HepG2 (cell line): ENCODE results near the gene UVSSA. TPM values are rescaled to one million over a fixed set of nuclear protein-coding genes. Genes with fewer than 3 reads are reported as not detected.

Experiments used
- DPF2 ChIP-seq: sonication (generic); formaldehyde crosslinking; IDR thresholded peaks from 2 replicates; pipeline ENCODE4 v1.4.0; 2020; ENCODE audit warnings: mild to moderate bottlenecking, low read depth, missing genetic modification reagents, borderline replicate concordance
- HOXA7 ChIP-seq: sonication (generic); formaldehyde crosslinking; IDR thresholded peaks from 2 replicates; pipeline ENCODE4 v1.8.1; 2022; ENCODE audit warnings: mild to moderate bottlenecking, missing genetic modification reagents, moderate library complexity
- KMT2B ChIP-seq: IDR thresholded peaks from 2 replicates; pipeline ENCODE4 v1.6.1; 2016; ENCODE audit warnings: missing genetic modification reagents, missing compliant biosample characterization
- MZF1 ChIP-seq: sonication (generic); formaldehyde crosslinking; IDR thresholded peaks from 2 replicates; pipeline ENCODE4 v1.8.1; 2023; ENCODE audit warnings: mild to moderate bottlenecking, missing genetic modification reagents, borderline replicate concordance
- PATZ1 ChIP-seq: sonication (generic); formaldehyde crosslinking; IDR thresholded peaks from 2 replicates; pipeline ENCODE4 v1.4.0; 2020; ENCODE audit warnings: missing genetic modification reagents
- PBX3 ChIP-seq: sonication (generic); formaldehyde crosslinking; IDR thresholded peaks from 2 replicates; pipeline ENCODE4 v1.8.1; 2023; ENCODE audit warnings: missing genetic modification reagents, inconsistent platforms, borderline replicate concordance
- PPARG ChIP-seq: conservative IDR thresholded peaks from 2 replicates; pipeline ENCODE4 v1.6.1; 2016; ENCODE audit warnings: missing biosample characterization, missing genetic modification reagents
- RBFOX2 ChIP-seq: fragments of 200-400 bp; formaldehyde crosslinking; IDR thresholded peaks from 2 replicates; pipeline ENCODE4 v1.6.1; 2017; ENCODE audit warnings: low read depth, mild to moderate bottlenecking, low read length
- RFXANK ChIP-seq: IDR thresholded peaks from 2 replicates; pipeline ENCODE4 v1.6.1; 2016
- RORA ChIP-seq: sonication (generic); formaldehyde crosslinking; IDR thresholded peaks from 2 replicates; pipeline ENCODE4 v1.5.0; 2020; ENCODE audit warnings: mild to moderate bottlenecking, missing genetic modification reagents, moderate library complexity
- SUZ12 ChIP-seq: fragments of 150-350 bp; IDR thresholded peaks from 2 replicates; pipeline ENCODE4 v1.6.1; 2014; ENCODE audit warnings: low read depth, low read length
- TRIM24 ChIP-seq: sonication (generic); formaldehyde crosslinking; IDR thresholded peaks from 2 replicates; pipeline ENCODE4 v1.8.0; 2022; ENCODE audit warnings: mild to moderate bottlenecking, missing genetic modification reagents
- ZFP1 ChIP-seq: IDR thresholded peaks from 2 replicates; pipeline ENCODE4 v1.6.1; 2016
- ZHX1 ChIP-seq: sonication (generic); formaldehyde crosslinking; IDR thresholded peaks from 2 replicates; pipeline ENCODE4 v1.8.1; 2022; ENCODE audit warnings: low read depth, mild to moderate bottlenecking, missing genetic modification reagents
- ZMAT3 ChIP-seq: sonication (generic); formaldehyde crosslinking; conservative IDR thresholded peaks from 2 replicates; pipeline ENCODE4 v1.7.0; 2021; ENCODE audit warnings: missing genetic modification reagents
- ZNF124 ChIP-seq: sonication (generic); formaldehyde crosslinking; IDR thresholded peaks from 2 replicates; pipeline ENCODE4 v1.4.0; 2020; ENCODE audit warnings: missing genetic modification reagents
- ZNF24 ChIP-seq: fragments of 450-650 bp; IDR thresholded peaks from 2 replicates; pipeline ENCODE4 v1.6.1; 2017; ENCODE audit warnings: antibody characterized with exemption, mild to moderate bottlenecking
- ZNF251 ChIP-seq: sonication (generic); formaldehyde crosslinking; IDR thresholded peaks from 2 replicates; pipeline ENCODE4 v1.9.0; 2021; ENCODE audit warnings: mild to moderate bottlenecking, missing genetic modification reagents
- ZNF253 ChIP-seq: sonication (generic); formaldehyde crosslinking; IDR thresholded peaks from 2 replicates; pipeline ENCODE4 v1.8.0; 2022; ENCODE audit warnings: mild to moderate bottlenecking, missing genetic modification reagents, borderline replicate concordance
- ZNF431 ChIP-seq: sonication (generic); formaldehyde crosslinking; IDR thresholded peaks from 2 replicates; pipeline ENCODE4 v1.9.0; 2022; ENCODE audit warnings: missing genetic modification reagents, low read depth, mild to moderate bottlenecking, borderline replicate concordance
- ZNF674 ChIP-seq: sonication (generic); formaldehyde crosslinking; IDR thresholded peaks from 2 replicates; pipeline ENCODE4 v1.5.0; 2020; ENCODE audit warnings: low read depth, mild to moderate bottlenecking, missing genetic modification reagents
- ZNF691 ChIP-seq: sonication (generic); formaldehyde crosslinking; IDR thresholded peaks from 2 replicates; pipeline ENCODE4 v1.4.0; 2020; ENCODE audit warnings: missing genetic modification reagents, low read depth, mild to moderate bottlenecking, borderline replicate concordance
- ZNF782 ChIP-seq: sonication (generic); formaldehyde crosslinking; IDR thresholded peaks from 2 replicates; pipeline ENCODE4 v1.4.0; 2020; ENCODE audit warnings: missing genetic modification reagents, mild to moderate bottlenecking, borderline replicate concordance
- polyA plus RNA-seq, 8 experiments: library from polyadenylated mRNA; depleted of rRNA in 3 of 8; stranded (reverse) in 7 of 8; unstranded in 1 of 8; fragments of >200 nt; fragmentation: Illumina TruSeq in 4 of 8; extraction: Trizol in 4 of 8; gene quantifications; 2 replicates each; pipeline versions ENCODE4 v1.2.1 to v1.2.3, GENCODE V29; 2011 to 2016; ENCODE audit warnings: low read depth in 4 of 8, missing spikeins in 1 of 8, mixed read lengths in 1 of 8; ENCODE audit not compliant: insufficient read depth in 1 of 8
- total RNA-seq, 5 experiments: library from RNA; depleted of rRNA; stranded (reverse); fragments of >200 nt; fragmentation: Illumina TruSeq; extraction: Trizol; gene quantifications; 2 replicates each; pipeline ENCODE4 v1.2.3, GENCODE V29; 2016; ENCODE audit warnings: low read depth in 1 of 5

Gene UVSSA
- total and polyA plus RNA-seq, 2 of the 13 experiments (the other 11 are each of a cell fraction or from before 2014, with no cell fraction given): 4.6 to 8.4 TPM

GRCh38 chr4:1346781-1347409 is at the start of gene UVSSA (continued):
- no peak; the same call in 1 of the 2 replicates for TF ChIP-seq KMT2B (CRISPR knock-in tag)
- TF ChIP-seq ZHX1 (CRISPR knock-in tag): no peak
- no peak for TF ChIP-seq MZF1 (CRISPR knock-in tag)
- TF ChIP-seq HOXA7 (CRISPR knock-in tag): no peak
- 0 out of 2 replicates have a peak, but pooled peaks have one; percentile 7 for TF ChIP-seq PPARG (CRISPR knock-in tag)
- TF ChIP-seq SUZ12: no peak
- TF ChIP-seq ZNF691 (CRISPR knock-in tag): no peak
- no peak for TF ChIP-seq ZNF253 (CRISPR knock-in tag)
- peak; percentile 75 for TF ChIP-seq ZMAT3 (CRISPR knock-in tag)
- no peak for TF ChIP-seq RORA (CRISPR knock-in tag)
- TF ChIP-seq RBFOX2: peak; percentile 88
- TF ChIP-seq PATZ1 (CRISPR knock-in tag): peak; percentile 92
- no peak for TF ChIP-seq TRIM24 (CRISPR knock-in tag)
- no peak; the same call in 1 of the 2 replicates for TF ChIP-seq ZFP1 (CRISPR knock-in tag)
- TF ChIP-seq RFXANK (CRISPR knock-in tag): no peak
- TF ChIP-seq ZNF674 (CRISPR knock-in tag): 0 out of 2 replicates have a peak, but pooled peaks have one; percentile 34
- TF ChIP-seq ZNF124 (CRISPR knock-in tag): no peak
- no peak for TF ChIP-seq ZNF251
- TF ChIP-seq ZNF782 (CRISPR knock-in tag): no peak
- TF ChIP-seq PBX3 (CRISPR knock-in tag): no peak
- no peak for TF ChIP-seq ZNF431
- TF ChIP-seq DPF2 (CRISPR knock-in tag): no peak
- no peak for TF ChIP-seq ZNF24
